Measurements from ENCODE around the gene ATXN7L1. TPM values are rescaled to one million over a fixed set of nuclear protein-coding genes. Genes with fewer than 3 reads are reported as not detected.

Gene ATXN7L1
- total RNA-seq, 5 donors from 2014 or later (not counting 1 experiment from before 2014, with no cell fraction given), result 42.3 to 54.7 (median 47.4) TPM

DNA sequence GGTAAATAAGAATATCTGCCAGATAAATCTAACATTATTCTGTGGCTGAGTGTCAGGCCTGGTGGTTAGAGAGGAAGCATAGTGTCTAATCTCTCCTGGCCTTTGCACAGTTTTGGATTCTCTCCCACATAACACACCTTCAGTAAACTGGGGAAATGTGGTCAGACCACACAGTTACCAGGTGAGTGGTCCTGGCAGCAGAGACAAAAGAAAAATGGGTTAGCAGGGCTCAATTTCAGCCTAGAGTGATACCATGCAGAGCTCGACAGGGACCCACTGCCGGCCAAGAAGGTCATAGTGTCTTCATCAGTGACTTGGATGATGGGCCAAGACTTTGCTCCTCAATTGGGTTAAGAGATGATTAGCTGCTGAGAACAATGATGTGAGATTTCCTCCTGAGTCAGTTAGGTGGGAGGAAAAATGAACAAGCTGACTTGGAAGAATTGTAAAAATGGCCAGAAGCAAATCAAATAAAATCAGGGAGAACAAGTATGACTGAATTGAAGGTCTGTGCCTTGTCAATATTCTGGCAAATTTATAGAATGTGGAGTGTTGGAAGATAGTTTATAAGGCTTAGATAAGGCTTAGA, 225.9 kb downstream of the ATXN7L1 start:
- H3K4me1 Mint-ChIP-seq, result peaks cover 11 to 13% (median 12%) of the 10 kb centered on the region in 3 donors

DNA sequence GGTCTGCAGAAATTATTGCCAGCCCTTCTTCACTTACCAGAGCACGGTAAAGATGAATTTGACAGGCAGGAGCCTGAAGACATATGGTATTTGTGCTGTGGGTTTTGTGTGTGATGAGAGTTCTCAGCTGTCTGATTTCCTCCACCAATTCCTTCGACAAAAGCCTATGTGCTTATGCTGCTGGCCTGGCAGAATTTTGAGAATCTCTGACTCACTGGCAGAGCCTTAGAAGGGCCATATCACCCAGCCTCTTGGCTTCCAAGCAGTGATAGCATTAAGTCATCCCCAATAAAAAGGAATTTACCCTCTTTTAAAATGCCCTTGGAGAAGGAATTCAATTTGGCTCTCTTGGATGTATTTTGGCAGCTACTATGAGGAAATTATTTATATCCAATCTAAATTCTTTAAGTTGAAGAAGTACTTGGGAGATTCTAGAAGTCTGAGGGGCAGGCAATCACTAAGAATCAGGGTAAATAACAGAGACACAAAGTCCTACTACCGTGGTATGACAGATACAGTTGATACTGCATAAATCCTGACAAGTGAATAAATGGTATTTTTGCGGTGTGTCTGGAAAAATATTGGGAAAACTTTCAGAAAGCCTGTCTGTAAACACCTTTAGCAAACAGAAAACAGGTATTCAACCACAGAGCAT, 226.5 kb downstream of the ATXN7L1 start:
- H3K27ac ChIP-seq (ENCODE audit: low read length), result no peak overlapping the region
- peaks cover 4 to 55% of the 10 kb centered on the region in 2 donors for H3K36me3 ChIP-seq (ENCODE audit: control insufficient read depth in 2 of 2, extremely low read depth in 1 of 2, insufficient read depth in 1 of 2, low read length in 1 of 2)
- ChIA-PET CTCF (interaction anchor here in 1 of 2 donors (0.6 kb wide), 1 partner anchor 235 kb away, joined by 5 read pairs; no protein-coding TSS in a partner anchor), POLR2A (interaction anchor here in 1 of 2 donors (0.6 kb wide), 1 partner anchor 107 kb away, joined by 8 read pairs; no protein-coding TSS in a partner anchor)
- 100% methylated on average over 1 of the region's 4 CpGs for WGBS (ENCODE audit: insufficient coverage)
- ATAC-seq (replicated peaks in 1 of 4) (no peak), DNase-seq (no peak)
- peaks cover 11 to 13% (median 13%) of the 10 kb centered on the region in 3 donors for H3K4me1 Mint-ChIP-seq
- H3K4me3 Mint-ChIP-seq, result no peak overlapping the region
- H3K27ac Mint-ChIP-seq, result peak overlapping the region in 1 of 2 donors; percentile 46
- H3K9me3 Mint-ChIP-seq, result no peaks in the 10 kb centered on the region
- H3K9me3 ChIP-seq, result no peaks in the 10 kb centered on the region
- H3K4me1 ChIP-seq (ENCODE audit: control insufficient read depth in 1 of 2, extremely low read depth in 1 of 2, insufficient read depth in 2 of 2, low read length in 2 of 2), result no peaks in the 10 kb centered on the region
- no peak overlapping the region for H3K4me3 ChIP-seq (ENCODE audit: control insufficient read depth in 1 of 2, extremely low read depth in 1 of 2, low read length in 1 of 2)
- H3K36me3 Mint-ChIP-seq, result peaks cover 51% of the 10 kb centered on the region
- no peaks in the 10 kb centered on the region for H3K27me3 ChIP-seq (replicated peaks in 1 of 2; ENCODE audit: control insufficient read depth in 2 of 2, extremely low read depth in 1 of 2, insufficient read depth in 2 of 2, low read length in 1 of 2)
- H3K27me3 Mint-ChIP-seq, result no peaks in the 10 kb centered on the region

More for the DNA sequence above, 225.9 kb downstream of the ATXN7L1 start:
- no peaks in the 10 kb centered on the region for H3K27me3 ChIP-seq (replicated peaks in 1 of 2; ENCODE audit: control insufficient read depth in 2 of 2, extremely low read depth in 1 of 2, insufficient read depth in 2 of 2, low read length in 1 of 2)
- peaks cover 4 to 61% of the 10 kb centered on the region in 2 donors for H3K36me3 ChIP-seq (ENCODE audit: control insufficient read depth in 2 of 2, extremely low read depth in 1 of 2, insufficient read depth in 1 of 2, low read length in 1 of 2)
- ATAC-seq (replicated peaks in 1 of 4) (no peak), DNase-seq (no peak)
- Mint-ChIP-seq H3K27me3 (no peaks in the 10 kb centered on the region), H3K4me3 (no peak overlapping the region), H3K36me3 (peaks cover 55% of the 10 kb centered on the region), H3K9me3 (no peaks in the 10 kb centered on the region), H3K27ac (peak overlapping the region; percentile 46 to 50)
- no peaks in the 10 kb centered on the region for H3K9me3 ChIP-seq
- ChIA-PET CTCF (interaction anchor here in 1 of 2 donors (0.6 kb wide), 1 partner anchor 235 kb away, joined by 5 read pairs; no protein-coding TSS in a partner anchor), POLR2A (interaction anchor here in 1 of 2 donors (0.6 kb wide), 1 partner anchor 107 kb away, joined by 8 read pairs; no protein-coding TSS in a partner anchor)
- H3K4me1 ChIP-seq (ENCODE audit: control insufficient read depth in 1 of 2, extremely low read depth in 1 of 2, insufficient read depth in 2 of 2, low read length in 2 of 2), result no peaks in the 10 kb centered on the region
- no peak overlapping the region for H3K27ac ChIP-seq (ENCODE audit: low read length)
- H3K4me3 ChIP-seq (ENCODE audit: control insufficient read depth in 1 of 2, extremely low read depth in 1 of 2, low read length in 1 of 2), result no peak overlapping the region
- 90% methylated on average over 2 of the region's 2 CpGs for WGBS (ENCODE audit: insufficient coverage)

DNA sequence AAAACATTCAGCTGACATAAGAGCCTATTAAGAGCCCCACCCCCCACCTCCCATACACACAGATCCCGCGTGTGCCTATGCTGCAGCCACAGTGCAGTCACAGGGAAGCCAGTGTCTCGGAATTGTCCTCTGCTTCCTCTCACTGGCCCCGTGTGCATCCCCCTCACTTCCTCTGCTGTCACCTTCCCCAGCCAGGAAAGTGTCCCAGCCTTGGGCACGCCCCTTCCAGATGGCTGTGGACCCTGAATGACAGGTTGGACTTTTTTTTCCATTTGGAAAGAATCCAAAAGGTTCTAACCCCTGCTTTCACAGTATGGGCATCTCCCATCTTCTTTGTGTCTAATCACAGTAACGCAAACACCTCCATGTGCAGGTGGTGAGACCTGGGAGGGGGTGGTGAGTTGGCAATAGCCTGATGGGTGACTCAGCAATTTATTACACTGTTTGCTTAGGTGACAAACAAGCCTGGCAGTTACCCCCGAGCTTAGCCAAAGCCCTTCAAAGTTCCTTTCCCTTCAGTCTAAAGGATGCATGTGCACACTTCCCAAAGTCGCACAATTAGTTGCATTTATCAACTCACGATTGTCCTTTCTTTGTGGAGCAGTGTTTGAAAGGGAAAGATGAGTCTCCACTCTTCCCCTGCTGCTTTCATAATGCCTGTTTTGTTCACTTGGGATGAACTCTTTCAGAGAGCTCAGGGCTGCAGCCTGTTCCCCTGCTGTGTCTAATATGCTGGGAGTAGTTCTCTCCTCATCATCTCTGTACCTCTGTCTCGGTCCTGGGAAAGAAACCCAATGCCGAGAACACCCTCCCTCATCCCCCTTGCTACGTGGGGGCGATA, 227.6 kb downstream of the ATXN7L1 start:
- CTCF ChIA-PET, result interaction anchor here in 1 of 2 donors (0.6 kb wide), 1 partner anchor 1746 kb away, joined by 18 read pairs; no protein-coding TSS in a partner anchor
- DNase-seq, result no peak
- no peak for ATAC-seq (replicated peaks in 1 of 4)
- Histone ChIP-seq H3K27me3 (replicated peaks in 1 of 2; ENCODE audit: control insufficient read depth in 2 of 2, extremely low read depth in 1 of 2, insufficient read depth in 2 of 2, low read length in 1 of 2) (no peaks in the 10 kb centered on the region), H3K9me3 (no peaks in the 10 kb centered on the region), H3K27ac (ENCODE audit: low read length) (no peak overlapping the region), H3K36me3 (ENCODE audit: control insufficient read depth in 2 of 2, extremely low read depth in 1 of 2, insufficient read depth in 1 of 2, low read length in 1 of 2) (peaks cover 4 to 50% of the 10 kb centered on the region in 2 donors), H3K4me1 (ENCODE audit: control insufficient read depth in 1 of 2, extremely low read depth in 1 of 2, insufficient read depth in 2 of 2, low read length in 2 of 2) (no peaks in the 10 kb centered on the region), H3K4me3 (ENCODE audit: control insufficient read depth in 1 of 2, extremely low read depth in 1 of 2, low read length in 1 of 2) (no peak overlapping the region)
- Mint-ChIP-seq H3K9me3 (no peaks in the 10 kb centered on the region), H3K27me3 (no peaks in the 10 kb centered on the region), H3K27ac (peak overlapping the region in 1 of 2 donors; percentile 41), H3K4me1 (peaks cover 11 to 14% (median 11%) of the 10 kb centered on the region in 3 donors), H3K4me3 (no peak overlapping the region), H3K36me3 (peaks cover 50% of the 10 kb centered on the region)
- WGBS (ENCODE audit: insufficient coverage), result 80% methylated on average over 7 of the region's 13 CpGs
- POLR2A ChIA-PET, result no interaction called here

DNA sequence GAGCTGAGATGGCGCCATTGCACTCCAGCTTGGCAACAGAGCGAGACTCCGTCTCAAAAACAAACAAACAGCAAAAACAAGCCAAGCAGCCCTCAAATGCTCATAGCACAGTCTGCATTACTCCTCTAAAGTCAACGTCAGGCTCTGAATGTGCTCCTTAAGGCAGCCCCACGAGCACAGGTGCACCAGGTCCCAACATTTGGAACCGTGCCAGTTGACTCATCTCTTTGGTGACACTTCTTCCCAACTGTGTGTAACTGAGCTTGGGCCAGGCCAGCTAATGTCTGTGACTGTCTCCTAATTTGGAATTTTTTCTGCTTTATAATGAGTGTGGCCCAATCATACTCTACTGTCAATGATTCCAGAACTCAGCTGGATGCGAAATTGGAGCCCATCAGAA, 228.8 kb downstream of the ATXN7L1 start:
- DNase-seq, result no peak
- peaks cover 50% of the 10 kb centered on the region for H3K36me3 Mint-ChIP-seq

DNA sequence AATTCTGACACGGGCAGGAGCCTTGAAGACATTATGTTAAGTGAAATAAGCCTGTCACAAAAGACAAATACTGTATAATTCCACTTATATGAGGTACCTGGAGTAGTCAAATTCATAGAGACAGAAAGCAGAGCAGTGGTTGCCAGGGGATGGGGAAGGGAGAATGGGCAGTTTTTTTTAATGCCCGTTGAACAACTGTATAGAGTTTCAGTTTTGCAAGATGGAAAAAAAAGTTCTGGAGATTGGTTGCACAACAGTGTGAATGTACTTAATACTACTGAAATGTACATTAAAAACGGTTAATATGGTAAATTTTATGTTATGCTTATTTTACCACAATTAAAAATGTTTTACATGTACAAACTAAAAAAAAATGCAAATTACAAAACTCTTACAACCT, 231.5 kb downstream of the ATXN7L1 start:
- Histone ChIP-seq H3K4me3 (ENCODE audit: control insufficient read depth in 1 of 2, extremely low read depth in 1 of 2, low read length in 1 of 2) (no peak overlapping the region), H3K4me1 (ENCODE audit: control insufficient read depth in 1 of 2, extremely low read depth in 1 of 2, insufficient read depth in 2 of 2, low read length in 2 of 2) (no peaks in the 10 kb centered on the region), H3K36me3 (ENCODE audit: control insufficient read depth in 2 of 2, extremely low read depth in 1 of 2, insufficient read depth in 1 of 2, low read length in 1 of 2) (peaks cover 16 to 70% of the 10 kb centered on the region in 2 donors), H3K27me3 (replicated peaks in 1 of 2; ENCODE audit: control insufficient read depth in 2 of 2, extremely low read depth in 1 of 2, insufficient read depth in 2 of 2, low read length in 1 of 2) (no peaks in the 10 kb centered on the region), H3K9me3 (no peaks in the 10 kb centered on the region), H3K27ac (ENCODE audit: low read length) (no peak overlapping the region)
- no peaks in the 10 kb centered on the region for H3K27me3 Mint-ChIP-seq
- no peak overlapping the region for H3K27ac Mint-ChIP-seq
- H3K4me1 Mint-ChIP-seq, result peaks cover 6 to 11% (median 7%) of the 10 kb centered on the region in 3 donors
- DNase-seq, result no peak
- no peak for ATAC-seq (replicated peaks in 1 of 4)
- POLR2A ChIA-PET, result no interaction called here
- CTCF ChIA-PET, result no interaction called here
- H3K9me3 Mint-ChIP-seq, result no peaks in the 10 kb centered on the region
- no peak overlapping the region for H3K4me3 Mint-ChIP-seq
- H3K36me3 Mint-ChIP-seq, result peaks cover 43% of the 10 kb centered on the region
- 100% methylated on average over 1 of the region's 3 CpGs for WGBS (ENCODE audit: insufficient coverage)

More for the DNA sequence above, 228.8 kb downstream of the ATXN7L1 start:
- no peaks in the 10 kb centered on the region for H3K9me3 Mint-ChIP-seq
- no peak overlapping the region for H3K27ac Mint-ChIP-seq
- H3K4me1 ChIP-seq (ENCODE audit: control insufficient read depth in 1 of 2, extremely low read depth in 1 of 2, insufficient read depth in 2 of 2, low read length in 2 of 2), result no peaks in the 10 kb centered on the region
- no peak overlapping the region for H3K4me3 Mint-ChIP-seq
- no peaks in the 10 kb centered on the region for H3K9me3 ChIP-seq
- 87% methylated on average over 6 of the region's 7 CpGs for WGBS (ENCODE audit: insufficient coverage)
- CTCF ChIA-PET, result no interaction called here
- POLR2A ChIA-PET, result no interaction called here
- peaks cover 10 to 11% (median 10%) of the 10 kb centered on the region in 3 donors for H3K4me1 Mint-ChIP-seq
- no peak for ATAC-seq (replicated peaks in 1 of 4)
- H3K27me3 ChIP-seq (replicated peaks in 1 of 2; ENCODE audit: control insufficient read depth in 2 of 2, extremely low read depth in 1 of 2, insufficient read depth in 2 of 2, low read length in 1 of 2), result no peaks in the 10 kb centered on the region
- H3K27me3 Mint-ChIP-seq, result no peaks in the 10 kb centered on the region
- peaks cover 12 to 62% of the 10 kb centered on the region in 2 donors for H3K36me3 ChIP-seq (ENCODE audit: control insufficient read depth in 2 of 2, extremely low read depth in 1 of 2, insufficient read depth in 1 of 2, low read length in 1 of 2)
- no peak overlapping the region for H3K27ac ChIP-seq (ENCODE audit: low read length)
- H3K4me3 ChIP-seq (ENCODE audit: control insufficient read depth in 1 of 2, extremely low read depth in 1 of 2, low read length in 1 of 2), result no peak overlapping the region

DNA sequence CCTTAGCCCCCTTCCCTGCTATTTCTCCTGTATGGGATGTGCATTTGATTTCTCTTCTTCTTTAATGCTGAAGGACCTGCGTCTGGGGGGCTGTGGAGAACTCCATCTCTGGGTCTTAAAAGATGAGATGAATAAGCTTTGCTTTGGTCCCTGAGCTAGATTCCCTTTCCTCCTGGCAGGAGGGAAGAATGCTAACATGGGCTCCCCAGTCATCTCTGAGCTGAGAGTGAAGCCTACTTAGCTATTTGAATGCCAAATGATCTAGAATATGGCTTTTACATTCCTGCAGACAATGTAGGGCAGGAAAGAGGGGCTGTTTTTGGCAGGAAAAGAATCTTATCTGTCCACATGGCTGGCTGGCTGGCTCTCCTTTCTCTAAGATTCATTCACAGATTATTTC, 232.5 kb downstream of the ATXN7L1 start:
- H3K27me3 ChIP-seq (replicated peaks in 1 of 2; ENCODE audit: control insufficient read depth in 2 of 2, extremely low read depth in 1 of 2, insufficient read depth in 2 of 2, low read length in 1 of 2), result no peaks in the 10 kb centered on the region
- H3K27ac ChIP-seq (ENCODE audit: low read length), result no peak overlapping the region
- Mint-ChIP-seq H3K27ac (no peak overlapping the region), H3K9me3 (no peaks in the 10 kb centered on the region), H3K4me3 (no peak overlapping the region), H3K4me1 (peaks cover 0 to 3% (median 3%) of the 10 kb centered on the region in 3 donors), H3K27me3 (no peaks in the 10 kb centered on the region), H3K36me3 (peaks cover 42% of the 10 kb centered on the region)
- ATAC-seq (replicated peaks in 1 of 4) (no peak), DNase-seq (no peak)
- POLR2A ChIA-PET, result interaction anchor here in 1 of 2 donors (0.5 to 0.6 kb wide), 2 partner anchors 32 to 573 kb away, joined by 3 to 13 read pairs; no protein-coding TSS in a partner anchor
- H3K9me3 ChIP-seq, result no peaks in the 10 kb centered on the region
- no peaks in the 10 kb centered on the region for H3K4me1 ChIP-seq (ENCODE audit: control insufficient read depth in 1 of 2, extremely low read depth in 1 of 2, insufficient read depth in 2 of 2, low read length in 2 of 2)
- no peak overlapping the region for H3K4me3 ChIP-seq (ENCODE audit: control insufficient read depth in 1 of 2, extremely low read depth in 1 of 2, low read length in 1 of 2)
- CTCF ChIA-PET, result interaction anchor here in 1 of 2 donors (0.9 kb wide), 1 partner anchor 11 kb away, joined by 6 read pairs; no protein-coding TSS in a partner anchor
- WGBS (ENCODE audit: insufficient coverage), result 100% methylated on average over 1 of the region's 1 CpG
- H3K36me3 ChIP-seq (ENCODE audit: control insufficient read depth in 2 of 2, extremely low read depth in 1 of 2, insufficient read depth in 1 of 2, low read length in 1 of 2), result peaks cover 17 to 70% of the 10 kb centered on the region in 2 donors

Data from T-cell (primary cell).